Inflammatory macrophage treated with lipopolysaccharide for 1 hour (primary cell): ENCODE measurements around the gene DHFR2.
"Not testable (repeated sequence)": the region's sequence is repeated elsewhere in the genome, so short reads cannot be mapped to it uniquely, and the experiment has no call there.

Experiments
- DNase-seq, 2 donors: peaks; one replicate each; pipeline ENCODE4 v3.0.0-alpha.2; 2020 to 2022

DHFR2 gene

GRCh38 chr3:94062513-94063404, at the start of gene DHFR2, which contains the start of gene NSUN3:
DHFR2 (minus strand) TSS chr3:94062916; CDS start chr3:94061511, 1,405 bp downstream.
NSUN3 (plus strand) TSS chr3:94063061; CDS start chr3:94063127, 66 bp downstream.
- peak; percentile 95 to 96 for DNase-seq

- no peak for DNase-seq
Measured at GRCh38 chr3:94110854-94111253, 48.1 kb upstream of the DHFR2 start.

GRCh38 chr3:94110232-94110631, 47.5 kb upstream of the DHFR2 start:
- not testable (repeated sequence) for DNase-seq

GRCh38 chr3:94106268-94106667, 43.6 kb upstream of the DHFR2 start:
- no peak for DNase-seq

GRCh38 chr3:94101860-94102259, 39.1 kb upstream of the DHFR2 start:
- peak; percentile 16 to 35 for DNase-seq

- DNase-seq, result peak in 1 of 2 donors; percentile 22
Measured at GRCh38 chr3:94099311-94099710, 36.6 kb upstream of the DHFR2 start.

- peak; percentile 95 to 99 for DNase-seq
Measured at GRCh38 chr3:94098452-94098851, 35.7 kb upstream of the DHFR2 start.

- peak; percentile 40 to 74 for DNase-seq
Measured at GRCh38 chr3:94095111-94095510, 32.4 kb upstream of the DHFR2 start.

- no peak for DNase-seq
Measured at GRCh38 chr3:94093151-94093550, 30.4 kb upstream of the DHFR2 start.

GRCh38 chr3:94092086-94092485, 29.4 kb upstream of the DHFR2 start:
- DNase-seq, result peak; percentile 60 to 76

- DNase-seq, result no peak
Measured at GRCh38 chr3:94089126-94089525, 26.4 kb upstream of the DHFR2 start.

- no peak for DNase-seq
Measured at GRCh38 chr3:94083261-94083660, 20.5 kb upstream of the DHFR2 start.

- no peak for DNase-seq
Measured at GRCh38 chr3:94082391-94082937, 19.7 kb upstream of the DHFR2 start.

GRCh38 chr3:94081884-94082283, 19.2 kb upstream of the DHFR2 start:
- no peak for DNase-seq

GRCh38 chr3:94080552-94080951, 17.8 kb upstream of the DHFR2 start:
- DNase-seq, result not testable (repeated sequence)

- no peak for DNase-seq
Measured at GRCh38 chr3:94076055-94076454, 13.3 kb upstream of the DHFR2 start.

- no peak for DNase-seq
Measured at GRCh38 chr3:94071713-94072284, 9.1 kb upstream of the DHFR2 start.

GRCh38 chr3:94070341-94070911, 7.7 kb upstream of the DHFR2 start:
- no peak for DNase-seq

GRCh38 chr3:94069194-94069813, 6.6 kb upstream of the DHFR2 start:
- peak; percentile 29 to 55 for DNase-seq

- DNase-seq, result no peak
Measured at GRCh38 chr3:94066506-94067500, 4.1 kb upstream of the DHFR2 start.

- DNase-seq, result no peak
Measured at GRCh38 chr3:94065819-94066480, 3.2 kb upstream of the DHFR2 start.
